Hepatocyte (in vitro differentiated cells): Measurements from ENCODE around the gene PLG. TPM values are rescaled to one million over a fixed set of nuclear protein-coding genes. Genes with fewer than 3 reads are reported as not detected.

Source experiments
- DNase-seq: peaks from one replicate; pipeline ENCODE4 v3.0.0-alpha.2; 2016; ENCODE audit warnings: low spot score
- H2AFZ ChIP-seq: fragments of 200-600 bp; sonication (generic); 2 replicates; pipeline ENCODE4 v1.6.0; 2016; ENCODE audit warnings: antibody characterized with exemption, mild to moderate bottlenecking
- H3K27ac ChIP-seq: fragments of 200-600 bp; sonication (generic); 2 replicates; pipeline ENCODE4 v1.5.1; 2016; ENCODE audit warnings: mild to moderate bottlenecking
- H3K27me3 ChIP-seq: fragments of 200-600 bp; sonication (generic); 2 replicates; pipeline ENCODE4 v1.6.1; 2016
- H3K36me3 ChIP-seq: fragments of 200-600 bp; sonication (generic); replicated peaks from 2 replicates; pipeline ENCODE4 v1.5.1; 2016; ENCODE audit warnings: low read depth; ENCODE audit not compliant: insufficient read depth
- H3K4me1 ChIP-seq: fragments of 200-600 bp; sonication (generic); 2 replicates; pipeline ENCODE4 v1.5.1; 2016; ENCODE audit warnings: mild to moderate bottlenecking, moderate library complexity; ENCODE audit not compliant: insufficient read depth
- H3K4me2 ChIP-seq: fragments of 200-600 bp; sonication (generic); 2 replicates; pipeline ENCODE4 v1.6.0; 2016
- H3K4me3 ChIP-seq: fragments of 200-600 bp; sonication (generic); 2 replicates; pipeline ENCODE4 v1.5.1; 2016; ENCODE audit warnings: mild to moderate bottlenecking
- H3K79me2 ChIP-seq: fragments of 200-600 bp; sonication (generic); 2 replicates; pipeline ENCODE4 v1.6.0; 2017; ENCODE audit warnings: mild to moderate bottlenecking
- H3K9me2 ChIP-seq: fragments of 200-600 bp; sonication (generic); replicated peaks from 2 replicates; pipeline ENCODE4 v1.6.0; 2017; ENCODE audit warnings: mild to moderate bottlenecking; ENCODE audit not compliant: insufficient read depth
- H3K9me3 ChIP-seq: fragments of 200-600 bp; sonication (generic); 2 replicates; pipeline ENCODE4 v1.5.1; 2016; ENCODE audit warnings: low read depth, mild to moderate bottlenecking
- H4K20me1 ChIP-seq: fragments of 200-600 bp; sonication (generic); 2 replicates; pipeline ENCODE4 v1.6.0; 2016; ENCODE audit warnings: mild to moderate bottlenecking; ENCODE audit not compliant: insufficient read depth, poor library complexity, severe bottlenecking
- CTCF ChIP-seq: fragments of 200-600 bp; sonication (generic); IDR thresholded peaks from 2 replicates; pipeline ENCODE4 v1.5.1; 2016; ENCODE audit warnings: antibody characterized with exemption, mild to moderate bottlenecking; ENCODE audit not compliant: poor library complexity
- EZH2 ChIP-seq: fragments of 200-600 bp; sonication (generic); IDR thresholded peaks from 2 replicates; pipeline ENCODE4 v1.6.1; 2016; ENCODE audit warnings: antibody characterized with exemption, mild to moderate bottlenecking, borderline replicate concordance
- EZH2phosphoT487 ChIP-seq: fragments of 200-600 bp; sonication (generic); IDR thresholded peaks from one replicate; pipeline ENCODE4 v1.6.1; 2018; ENCODE audit warnings: antibody characterized with exemption, mild to moderate bottlenecking, low read depth, moderate library complexity; ENCODE audit not compliant: unreplicated experiment, severe bottlenecking
- WGBS: methylation state at CpG from one replicate; pipeline ENCODE4 v1.1.6; 2016; ENCODE audit warnings: low lambda C conversion rate; ENCODE audit errors: missing lambda C conversion rate; 5-methylcytosine and 5-hydroxymethylcytosine counted together
- polyA plus RNA-seq: library from polyadenylated mRNA; unstranded; fragments of >200 nt; fragmentation: Nextera tagmentation; extraction: Ambion mirVana; gene quantifications from 2 replicates; pipeline ENCODE4 v1.2.1, GENCODE V29; 2016
- total RNA-seq: library from RNA; depleted of rRNA; stranded (reverse); fragments of >200 nt; gene quantifications from 2 replicates; pipeline ENCODE4 v1.2.3, GENCODE V29; 2014

The PLG gene
- total and polyA plus RNA-seq, 2 experiments from 2014 or later: 145 to 225 TPM

- no peaks in the 10 kb centered on the region for H3K9me2 ChIP-seq
- H3K79me2 ChIP-seq: no peaks in the 10 kb centered on the region
- H3K4me2 ChIP-seq: no peak overlapping the region
- TF ChIP-seq EZH2 (no peak), CTCF (no peak), EZH2phosphoT487 (no peak)
- H3K27ac ChIP-seq: no peak overlapping the region
- no peaks in the 10 kb centered on the region for H4K20me1 ChIP-seq
- no peaks in the 10 kb centered on the region for H3K4me1 ChIP-seq
- no peaks in the 10 kb centered on the region for H3K27me3 ChIP-seq
- no peak overlapping the region for H2AFZ ChIP-seq
- H3K36me3 ChIP-seq: no peaks in the 10 kb centered on the region
- WGBS: 68% methylated on average over 5 of the region's 9 CpGs
- H3K4me3 ChIP-seq: no peak overlapping the region
- no peak for DNase-seq
- H3K9me3 ChIP-seq: no peaks in the 10 kb centered on the region
These were observed 87.4 kb downstream of the PLG start for GRCh38 chr6:160789263-160790027.

DNA sequence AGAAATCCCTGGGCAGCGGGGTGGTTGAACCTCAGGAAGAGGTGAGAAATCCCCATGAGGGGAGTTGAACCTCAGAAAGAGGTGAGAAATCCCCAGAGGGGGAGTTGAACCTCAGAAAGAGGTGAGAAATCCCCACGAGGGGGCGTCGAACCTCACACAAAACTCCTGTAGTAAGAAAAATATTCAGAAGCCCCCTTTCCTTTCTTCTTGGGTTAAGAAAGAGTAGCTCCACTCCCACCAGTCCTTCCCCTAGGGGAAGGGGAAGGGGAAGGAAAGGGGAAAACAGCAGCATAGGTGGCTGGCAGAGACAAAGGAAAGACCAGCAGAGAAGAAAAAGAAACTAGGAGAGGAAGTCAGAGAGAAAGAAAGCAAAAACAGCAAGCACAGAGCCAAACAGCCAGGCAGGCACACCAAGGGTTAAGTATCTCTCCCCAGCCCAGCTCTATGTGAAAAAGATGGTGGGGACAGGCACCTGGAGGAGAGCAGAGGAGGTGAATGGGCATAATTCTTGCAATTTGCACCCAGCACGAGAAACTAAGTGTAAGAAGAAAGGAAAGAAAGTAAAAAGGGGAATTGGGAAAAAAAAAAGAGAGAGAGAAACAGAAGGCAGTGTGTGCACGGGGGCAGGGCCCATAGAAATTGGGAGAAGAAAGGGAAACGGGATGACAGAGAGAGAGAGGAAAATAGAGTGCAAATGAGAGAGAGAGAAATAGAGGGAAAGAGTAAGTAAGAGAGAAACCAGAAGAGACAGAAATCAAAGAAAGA lies 88.2 kb downstream of the PLG start:
- H3K4me1 ChIP-seq: no peaks in the 10 kb centered on the region
- DNase-seq: no peak
- no peaks in the 10 kb centered on the region for H3K27me3 ChIP-seq
- H3K9me2 ChIP-seq: no peaks in the 10 kb centered on the region
- peak overlapping the region; percentile 13 for H2AFZ ChIP-seq
- no peak overlapping the region for H3K4me3 ChIP-seq
- H3K27ac ChIP-seq: no peak overlapping the region
- no peaks in the 10 kb centered on the region for H3K79me2 ChIP-seq
- WGBS: 41% methylated on average over 6 of the region's 7 CpGs
- no peaks in the 10 kb centered on the region for H3K36me3 ChIP-seq
- peak overlapping the region; percentile 43 for H3K4me2 ChIP-seq
- H4K20me1 ChIP-seq: no peaks in the 10 kb centered on the region
- TF ChIP-seq CTCF (no peak), EZH2phosphoT487 (no peak), EZH2 (no peak)
- no peaks in the 10 kb centered on the region for H3K9me3 ChIP-seq

DNA sequence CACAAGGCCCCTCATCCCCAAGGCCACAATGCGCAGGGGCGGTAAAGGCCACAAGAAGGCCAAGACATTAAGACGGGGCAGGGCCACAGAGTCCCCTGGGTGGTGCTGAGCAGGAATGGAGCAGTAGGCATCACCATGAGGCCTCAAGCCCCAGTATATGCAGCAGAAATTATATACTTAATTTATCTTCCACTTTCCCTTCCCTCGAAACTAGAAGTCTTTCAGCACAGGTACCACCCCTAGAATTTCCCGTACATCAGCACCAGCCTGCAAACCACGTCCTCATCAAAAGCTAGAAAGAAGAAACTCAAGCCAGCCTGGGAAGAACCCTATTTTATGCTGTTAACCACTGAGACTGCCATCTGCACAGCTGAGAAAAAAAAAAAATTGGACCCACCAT lies 89.4 kb downstream of the PLG start:
- Histone ChIP-seq H2AFZ (no peak overlapping the region), H3K4me3 (no peak overlapping the region), H3K9me3 (no peaks in the 10 kb centered on the region), H3K4me1 (no peaks in the 10 kb centered on the region), H3K27me3 (no peaks in the 10 kb centered on the region), H3K27ac (no peak overlapping the region), H3K4me2 (no peak overlapping the region), H4K20me1 (no peaks in the 10 kb centered on the region), H3K79me2 (no peaks in the 10 kb centered on the region), H3K9me2 (no peaks in the 10 kb centered on the region), H3K36me3 (no peaks in the 10 kb centered on the region)
- WGBS: 94% methylated on average over 6 of the region's 6 CpGs
- no peak for DNase-seq
- no peak for TF ChIP-seq CTCF
- no peak for TF ChIP-seq EZH2
- no peak for TF ChIP-seq EZH2phosphoT487
